ENCODE measurements around the gene PNLDC1. TPM values are rescaled to one million over a fixed set of nuclear protein-coding genes. Genes with fewer than 3 reads are reported as not detected.
A peak's percentile ranks its signal among the peaks of the same experiment; 100 is the strongest.

PNLDC1 gene
- total RNA-seq, 1 donor from 2014 or later, result not detected

- H3K36me3 Mint-ChIP-seq (ENCODE audit: insufficient read depth), result peaks cover 25% of the 10 kb centered on the region
- H3K4me3 Mint-ChIP-seq (ENCODE audit: low read depth), result peak overlapping the region; percentile 99
- no peak for DNase-seq (ENCODE audit: low spot score, unreplicated experiment)
- no peak for TF ChIP-seq CTCF (IDR thresholded peaks at IDR 0.05; ENCODE audit: unreplicated experiment)
- H3K27me3 Mint-ChIP-seq, result no peaks in the 10 kb centered on the region
- no peaks in the 10 kb centered on the region for H3K9me3 Mint-ChIP-seq (ENCODE audit: low read depth)
- H3K4me1 Mint-ChIP-seq (ENCODE audit: low read depth), result peaks cover 29% of the 10 kb centered on the region
- peak overlapping the region; percentile 94 for H3K27ac Mint-ChIP-seq
Observed at GRCh38 chr6:159788276-159788675, 11.8 kb upstream of the PNLDC1 start.

GRCh38 chr6:159788753-159789376, 11.2 kb upstream of the PNLDC1 start:
- Mint-ChIP-seq H3K4me1 (ENCODE audit: low read depth) (peaks cover 29% of the 10 kb centered on the region), H3K27ac (peak overlapping the region; percentile 94), H3K36me3 (ENCODE audit: insufficient read depth) (peaks cover 22% of the 10 kb centered on the region), H3K4me3 (ENCODE audit: low read depth) (peak overlapping the region; percentile 99), H3K27me3 (no peaks in the 10 kb centered on the region), H3K9me3 (ENCODE audit: low read depth) (no peaks in the 10 kb centered on the region)
- no peak for DNase-seq (ENCODE audit: low spot score, unreplicated experiment)
- no peak for TF ChIP-seq CTCF (IDR thresholded peaks at IDR 0.05; ENCODE audit: unreplicated experiment)

GRCh38 chr6:159789377-159790148, 10.5 kb upstream of the PNLDC1 start, which contains the start of gene TCP1:
Gene TCP1, minus strand, starts transcription at chr6:159789602. Its CDS starts 134 bp downstream, at chr6:159789468.
- no peaks in the 10 kb centered on the region for H3K27me3 Mint-ChIP-seq
- no peaks in the 10 kb centered on the region for H3K9me3 Mint-ChIP-seq (ENCODE audit: low read depth)
- H3K27ac Mint-ChIP-seq, result peak within 1 kb of the TSS; percentile 99
- peaks cover 31% of the 10 kb centered on the region for H3K4me1 Mint-ChIP-seq (ENCODE audit: low read depth)
- TF ChIP-seq CTCF (IDR thresholded peaks at IDR 0.05; ENCODE audit: unreplicated experiment), result no peak
- peak; percentile 93 for DNase-seq (ENCODE audit: low spot score, unreplicated experiment)
- peak within 1 kb of the TSS; percentile 99 for H3K4me3 Mint-ChIP-seq (ENCODE audit: low read depth)
- peaks cover 24% of the 10 kb centered on the region for H3K36me3 Mint-ChIP-seq (ENCODE audit: insufficient read depth)

GRCh38 chr6:159790149-159790955, 9.7 kb upstream of the PNLDC1 start, which contains the start of gene MRPL18:
Gene MRPL18, plus strand, starts transcription at chr6:159790467. Its CDS starts 121 bp downstream, at chr6:159790588.
- DNase-seq (ENCODE audit: low spot score, unreplicated experiment), result peak; percentile 69
- peak within 1 kb of the TSS; percentile 99 for H3K27ac Mint-ChIP-seq
- no peaks in the 10 kb centered on the region for H3K9me3 Mint-ChIP-seq (ENCODE audit: low read depth)
- peaks cover 31% of the 10 kb centered on the region for H3K4me1 Mint-ChIP-seq (ENCODE audit: low read depth)
- H3K27me3 Mint-ChIP-seq, result no peaks in the 10 kb centered on the region
- no peak for TF ChIP-seq CTCF (IDR thresholded peaks at IDR 0.05; ENCODE audit: unreplicated experiment)
- H3K36me3 Mint-ChIP-seq (ENCODE audit: insufficient read depth), result peaks cover 18% of the 10 kb centered on the region
- H3K4me3 Mint-ChIP-seq (ENCODE audit: low read depth), result peak within 1 kb of the TSS; percentile 99
